LoVo (cell line): Measurements from ENCODE around the gene SNTB2.
"Not testable (repeated sequence)": the region's sequence is repeated elsewhere in the genome, so short reads cannot be mapped to it uniquely, and the experiment has no call there.

ENCODE experiments used
- DNase-seq: peaks from one replicate; pipeline ENCODE4 v3.0.0-alpha.2; 2016; ENCODE audit warnings: low spot score

The SNTB2 gene

DNA sequence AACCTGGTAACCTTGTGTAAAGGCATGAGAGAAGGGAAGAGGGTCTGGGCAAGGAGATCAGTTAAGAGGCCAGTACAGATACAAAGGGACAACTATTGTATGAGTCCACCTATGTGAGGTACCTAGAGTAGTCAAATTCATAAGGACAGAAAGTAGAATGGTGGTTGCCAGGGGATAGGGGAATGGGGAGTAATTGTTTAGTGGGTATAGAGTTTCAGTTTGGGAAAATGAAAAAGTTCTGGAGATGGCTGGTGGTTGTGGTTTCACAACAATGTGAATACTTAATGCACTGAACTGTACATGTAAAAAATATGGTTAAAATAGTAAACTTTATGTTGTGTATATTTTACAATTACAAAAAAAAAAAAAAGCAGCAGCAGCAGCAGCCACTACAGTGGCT lies 49.4 kb downstream of the SNTB2 start:
- DNase-seq, result no peak

DNA sequence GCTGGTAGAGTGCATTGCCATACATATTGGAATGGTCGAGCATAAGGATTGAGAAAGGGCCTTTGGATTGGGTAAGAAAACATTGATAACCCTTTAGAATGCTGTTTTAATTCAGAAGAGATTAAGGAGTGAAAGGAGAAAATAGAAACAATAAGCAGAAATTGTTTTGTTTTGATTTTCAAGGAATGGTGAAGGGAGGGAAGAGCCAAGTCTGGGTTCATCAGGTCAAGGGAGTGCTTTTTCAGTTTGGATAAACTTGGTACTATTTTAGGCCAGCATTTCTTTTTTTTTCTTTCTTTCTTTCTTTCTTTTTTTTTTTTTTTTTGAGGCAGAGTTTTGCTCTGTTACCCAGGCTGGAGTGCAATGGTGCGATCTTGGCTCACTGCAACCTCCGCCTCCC lies 50.3 kb downstream of the SNTB2 start:
- DNase-seq, result no peak

DNA sequence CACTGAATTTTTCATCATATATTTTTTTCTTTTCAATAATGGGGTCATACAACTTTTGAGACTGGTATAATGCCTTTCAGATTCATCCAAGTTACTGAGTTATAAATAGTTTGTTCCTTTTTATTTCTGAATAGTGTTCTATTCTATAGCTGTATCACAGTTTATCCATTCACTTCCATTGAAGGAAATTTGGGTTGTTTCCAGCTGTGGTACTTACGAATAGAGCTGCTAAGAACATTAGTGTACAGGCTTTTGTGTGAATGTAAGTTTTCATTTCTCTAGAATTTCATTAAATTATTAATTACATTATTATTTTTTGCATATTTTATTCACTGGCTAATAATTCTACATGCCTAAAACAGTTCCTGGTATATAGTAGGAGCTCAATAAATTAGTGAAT lies 52.9 kb downstream of the SNTB2 start:
- DNase-seq, result no peak

DNA sequence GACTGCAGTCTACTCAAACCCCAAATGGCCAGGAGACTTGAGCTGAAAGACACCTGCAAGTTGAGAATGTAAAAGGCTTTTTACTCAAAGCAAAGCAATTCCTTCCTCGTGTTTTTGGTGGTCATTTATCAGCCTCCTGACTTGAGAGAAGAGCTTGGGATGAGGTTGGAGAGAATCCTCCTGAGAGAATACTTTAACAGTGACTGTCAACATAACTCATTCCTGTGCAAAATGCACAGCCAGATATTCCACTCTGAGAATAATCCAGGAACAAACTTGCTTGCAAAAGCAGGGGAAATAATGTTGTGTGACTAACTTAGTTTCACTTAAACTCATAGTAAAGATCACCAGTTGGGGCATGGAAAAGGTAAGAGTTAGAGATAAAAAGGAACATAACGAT lies 53.4 kb downstream of the SNTB2 start:
- DNase-seq, result no peak

DNA sequence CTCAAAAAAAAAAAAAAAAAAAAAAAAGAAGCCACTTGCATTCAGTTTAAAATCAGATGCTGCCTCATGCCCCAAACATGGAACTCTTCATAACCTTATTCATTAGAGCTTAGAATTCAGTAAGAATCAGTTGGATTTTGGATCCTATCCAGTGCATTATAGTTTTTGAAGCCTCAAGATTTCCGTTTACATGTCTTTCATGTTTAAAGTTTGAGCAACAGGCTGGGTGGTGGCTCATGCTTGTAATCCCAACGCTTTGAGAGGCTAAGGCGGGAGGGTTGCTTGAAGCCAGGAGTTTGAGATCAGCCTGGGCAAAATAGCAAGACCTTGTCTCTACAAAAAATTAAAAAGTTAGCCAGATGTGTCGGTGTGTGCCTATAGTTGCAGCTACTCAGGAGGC lies 55.0 kb downstream of the SNTB2 start:
- no peak for DNase-seq

DNA sequence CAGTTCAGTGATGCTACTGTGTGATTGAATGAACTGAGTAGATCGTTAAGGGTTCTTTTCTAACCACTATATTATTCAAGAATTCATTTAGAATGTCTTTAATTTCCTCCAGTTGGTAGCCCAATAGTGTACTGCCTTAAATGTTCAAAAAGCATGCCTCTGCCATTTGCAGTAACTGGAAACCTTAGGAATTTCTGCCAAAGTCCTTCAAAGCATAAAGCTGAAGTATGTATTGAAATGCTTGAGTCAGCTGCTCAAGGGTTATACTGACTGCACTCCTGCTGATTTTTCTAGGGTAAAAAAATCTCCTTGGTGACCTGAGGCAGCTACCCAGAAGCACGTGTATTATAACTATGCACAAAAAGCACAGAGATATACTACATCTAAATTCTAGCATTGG lies 56.5 kb downstream of the SNTB2 start:
- DNase-seq, result no peak

DNA sequence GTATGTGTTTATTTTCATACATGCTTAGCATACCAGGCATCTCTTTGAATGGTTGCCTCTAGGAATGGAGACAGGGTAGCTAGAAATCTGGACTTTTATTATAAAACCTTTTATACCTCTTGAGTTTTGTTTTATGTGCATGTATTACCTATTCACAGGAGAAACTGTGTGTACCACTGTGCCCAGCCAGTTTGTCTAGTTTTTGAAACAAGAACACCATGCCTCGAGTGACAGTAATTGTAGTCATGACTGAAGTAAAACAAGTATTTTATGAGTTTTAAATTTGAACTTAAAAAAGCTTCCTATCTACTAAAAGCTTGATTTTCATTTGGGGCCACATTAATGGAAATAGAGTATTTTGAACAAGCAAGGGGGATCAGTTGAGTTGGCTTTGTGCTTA lies 57.4 kb downstream of the SNTB2 start:
- no peak for DNase-seq

DNA sequence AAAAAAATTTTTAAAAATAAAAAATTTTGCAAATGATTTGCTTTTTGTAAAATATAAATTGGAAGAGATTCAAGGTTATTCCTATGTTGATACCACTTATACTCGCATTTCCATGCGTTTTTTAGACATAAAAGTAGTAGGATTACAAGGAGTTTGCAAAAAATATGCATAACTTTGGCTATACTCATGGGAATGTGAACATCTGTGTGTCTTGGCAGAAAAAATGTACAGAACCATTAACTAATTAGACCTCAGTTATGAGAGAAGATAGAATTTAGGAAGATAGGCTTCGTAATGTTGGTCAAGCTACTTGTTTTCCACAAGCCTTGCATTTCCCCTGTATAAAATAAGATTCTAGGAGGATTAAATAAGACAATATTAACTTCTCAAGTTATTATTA lies 63.1 kb downstream of the SNTB2 start:
- DNase-seq, result no peak

DNA sequence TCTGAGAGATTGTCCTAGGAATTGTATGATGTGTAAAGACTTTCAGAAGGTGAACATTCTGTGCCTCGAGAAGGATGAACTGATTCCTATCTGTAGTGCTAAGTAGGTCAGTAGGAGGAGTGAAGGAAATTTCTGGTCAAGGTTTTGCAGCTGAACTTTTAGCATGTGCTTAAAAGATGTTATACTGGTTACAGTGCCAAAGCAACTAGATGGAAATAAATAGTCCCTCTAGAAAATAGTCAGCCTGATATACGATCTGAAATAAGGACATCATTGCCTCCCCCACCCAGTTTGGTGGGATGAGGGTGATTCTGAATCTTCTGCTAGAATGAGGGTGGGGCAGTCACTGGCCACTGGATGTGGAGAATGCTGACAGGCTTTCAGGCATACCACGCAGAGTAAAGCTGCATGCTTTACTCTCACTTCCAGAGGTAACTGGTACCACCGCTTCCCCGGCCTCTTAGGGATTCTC lies 66.9 kb downstream of the SNTB2 start:
- DNase-seq, result no peak

DNA sequence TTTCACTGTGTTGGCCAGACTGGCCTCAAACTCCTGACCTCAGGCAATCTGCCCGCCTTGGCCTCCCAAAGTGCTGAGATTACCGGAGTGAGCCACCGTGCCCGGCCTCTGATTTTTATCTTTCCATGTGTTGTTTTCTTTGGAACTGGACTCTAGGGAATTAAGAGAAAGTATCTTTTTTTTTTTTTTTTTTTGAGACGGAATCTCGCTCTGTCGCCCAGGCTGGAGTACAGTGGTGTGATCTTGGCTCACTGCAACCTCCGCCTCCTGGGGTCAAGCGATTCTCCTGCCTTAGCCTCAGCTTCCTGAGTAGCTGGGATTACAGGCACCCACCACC lies 72.4 kb downstream of the SNTB2 start:
- not testable (repeated sequence) for DNase-seq

DNA sequence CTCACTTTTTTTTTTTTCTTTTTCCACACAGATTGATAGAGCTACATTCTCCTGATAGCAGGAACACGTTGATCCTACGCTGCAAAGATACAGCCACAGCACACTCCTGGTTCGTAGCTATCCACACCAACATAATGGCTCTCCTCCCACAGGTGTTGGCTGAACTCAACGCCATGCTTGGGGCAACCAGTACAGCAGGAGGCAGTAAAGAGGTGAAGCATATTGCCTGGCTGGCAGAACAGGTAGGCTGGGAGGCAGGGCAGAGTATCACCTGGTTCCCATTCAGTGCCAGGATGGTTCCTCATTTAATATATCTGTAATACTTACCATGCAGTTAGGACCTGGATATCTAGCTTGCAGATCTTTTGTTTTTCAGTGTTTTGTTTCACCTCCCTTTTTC lies 73.1 kb downstream of the SNTB2 start:
- no peak for DNase-seq

DNA sequence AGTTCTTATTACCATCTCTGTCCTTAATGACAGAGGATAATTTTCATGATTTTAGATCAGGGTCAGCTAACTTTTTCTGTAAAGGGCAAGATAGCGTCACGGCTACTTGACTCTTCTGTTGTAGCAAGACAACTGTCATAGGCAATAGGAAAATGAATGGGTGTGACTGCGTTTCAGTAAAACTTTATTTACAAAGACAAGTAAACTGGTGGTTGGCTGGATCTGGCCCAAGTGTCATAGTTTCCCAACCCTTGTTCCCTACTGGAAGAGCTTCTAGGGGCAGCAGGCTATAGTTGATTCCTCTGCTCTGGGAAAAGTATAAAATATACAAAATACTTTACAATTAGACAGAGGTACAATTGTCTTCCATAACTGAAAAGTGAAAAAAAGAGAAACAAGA lies 73.5 kb downstream of the SNTB2 start:
- no peak for DNase-seq

DNA sequence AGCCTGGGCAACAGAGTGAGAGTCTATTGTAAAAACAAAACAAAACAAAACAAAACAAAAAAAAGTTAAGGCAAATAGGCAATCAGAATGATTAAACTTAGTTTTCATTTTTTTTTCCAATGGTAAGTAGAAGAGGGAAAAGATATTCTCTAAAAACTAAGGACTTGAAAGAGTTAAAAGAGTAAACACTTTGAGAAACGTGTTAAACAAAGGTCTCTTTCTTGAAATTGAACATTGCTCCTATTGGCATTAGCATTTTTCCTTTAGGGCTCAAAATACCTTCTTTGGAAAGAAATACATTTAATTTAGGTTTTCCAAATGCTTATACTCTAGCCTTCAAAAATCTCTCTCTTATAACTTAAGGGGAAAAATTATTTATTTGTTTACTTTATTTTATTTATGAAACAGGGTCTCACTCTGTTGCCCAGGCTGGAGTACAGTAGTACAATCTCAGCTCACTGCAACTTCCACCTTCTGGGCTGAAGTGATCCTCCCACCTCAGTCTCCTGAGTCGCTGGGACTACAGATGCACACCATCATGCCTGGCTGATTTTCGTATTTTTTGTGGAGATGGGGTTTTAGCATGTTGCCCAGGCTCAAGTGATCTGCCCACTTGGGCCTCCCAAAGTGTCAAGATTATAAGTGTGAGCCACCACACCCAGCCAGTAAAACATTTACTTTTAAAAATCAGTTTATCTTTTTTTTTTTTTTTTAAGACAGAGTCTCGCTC lies 79.5 kb downstream of the SNTB2 start:
- DNase-seq, result no peak

DNA sequence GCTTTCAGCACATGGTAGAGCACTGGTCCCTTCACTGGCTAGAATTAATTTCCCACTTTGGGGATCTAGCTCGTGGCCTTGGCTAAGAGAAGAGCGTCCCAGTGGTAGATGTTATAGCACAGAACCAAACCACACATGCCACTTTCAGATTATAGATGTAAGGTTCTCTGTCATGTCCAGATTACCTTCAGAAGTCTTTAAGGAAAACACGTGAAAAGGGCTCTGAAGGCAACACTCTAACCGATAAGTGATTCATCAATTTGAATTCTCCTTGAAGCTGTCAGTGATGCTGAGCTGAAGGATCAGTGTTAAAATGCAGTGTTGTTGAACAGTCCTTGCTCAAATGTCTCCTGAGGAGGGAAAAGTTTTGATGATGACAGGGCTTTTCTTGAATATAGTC lies 80.7 kb downstream of the SNTB2 start:
- no peak for DNase-seq

DNA sequence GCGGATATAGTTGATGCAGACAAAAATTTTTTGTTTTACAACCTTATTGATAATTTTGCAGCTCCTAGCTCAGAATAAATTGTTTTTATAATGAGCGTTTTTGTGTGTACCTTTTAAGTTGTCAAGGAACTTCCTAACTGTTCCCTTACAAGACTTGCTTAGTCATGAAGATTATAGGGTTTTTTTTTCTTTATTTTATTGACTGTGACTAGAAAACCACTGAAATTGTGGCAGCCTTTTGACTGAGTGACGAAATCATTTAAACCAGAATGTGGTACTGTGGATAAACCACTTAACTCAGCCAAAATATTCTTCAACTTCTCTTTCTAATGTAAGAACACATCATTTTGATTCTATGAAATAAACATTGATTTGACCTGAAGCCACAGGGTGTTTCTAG lies 83.4 kb downstream of the SNTB2 start:
- no peak for DNase-seq

DNA sequence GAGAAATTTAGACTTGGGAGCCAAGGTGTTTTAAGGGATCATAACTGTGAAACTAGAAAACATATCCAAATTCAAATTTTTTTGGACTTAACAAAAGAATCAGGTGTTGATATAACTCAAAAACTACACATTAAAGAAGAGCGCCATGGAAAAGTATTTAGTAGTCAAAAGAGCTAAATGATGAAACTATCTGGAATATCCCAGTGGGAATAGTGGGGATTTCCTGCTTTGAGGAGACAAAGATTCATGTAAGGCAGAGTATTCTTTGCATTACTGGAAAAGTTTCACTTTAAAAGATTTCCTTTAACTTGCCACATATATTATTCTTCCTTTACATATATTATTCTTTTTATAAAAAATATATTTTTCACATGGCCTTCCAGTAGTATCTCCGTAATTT lies 83.9 kb downstream of the SNTB2 start:
- no peak for DNase-seq

DNA sequence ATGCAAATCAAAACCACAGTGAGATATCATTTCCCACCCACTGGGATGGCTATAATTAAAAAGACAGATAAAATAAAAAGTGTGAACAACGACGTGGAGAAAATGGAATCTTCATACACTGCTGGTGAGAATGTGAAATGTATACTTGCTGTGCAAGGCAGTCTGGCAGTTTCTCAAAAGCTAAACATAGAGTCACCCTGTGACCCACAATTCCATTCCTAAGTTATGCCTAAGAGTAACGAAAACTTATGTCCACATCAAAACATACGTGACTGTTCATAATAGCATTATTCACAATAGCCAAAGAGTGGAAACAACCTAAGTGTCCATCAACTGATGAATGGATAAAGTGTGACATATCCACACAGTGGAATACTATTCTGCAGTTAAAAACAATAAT lies 86.0 kb downstream of the SNTB2 start:
- no peak for DNase-seq

DNA sequence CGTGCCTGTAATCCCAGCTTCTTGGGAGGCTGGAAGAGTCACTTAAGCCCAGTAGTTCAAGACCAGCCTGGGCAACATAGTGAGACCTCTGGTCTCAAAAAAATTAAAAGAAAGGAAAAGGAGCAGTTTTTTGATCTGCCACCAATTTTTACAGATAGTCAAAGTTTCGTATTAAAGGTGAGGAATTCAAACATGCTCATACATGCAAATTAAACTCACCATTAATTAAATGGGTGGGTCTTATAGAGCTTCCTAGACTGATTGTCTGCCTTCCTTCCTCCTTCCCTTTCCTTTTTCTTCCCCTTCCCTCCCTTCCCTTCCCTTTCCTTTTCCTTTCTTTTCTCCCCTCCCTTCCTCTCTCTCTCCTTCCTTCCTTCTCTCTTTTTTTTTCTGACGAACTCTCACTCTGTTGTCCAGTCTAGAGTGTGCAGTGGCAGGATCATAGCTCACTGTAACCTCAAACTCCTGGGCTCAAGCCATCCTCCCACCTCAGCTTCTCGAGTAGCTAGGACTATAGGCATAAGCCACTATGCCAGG lies 87.8 kb downstream of the SNTB2 start:
- DNase-seq, result no peak

DNA sequence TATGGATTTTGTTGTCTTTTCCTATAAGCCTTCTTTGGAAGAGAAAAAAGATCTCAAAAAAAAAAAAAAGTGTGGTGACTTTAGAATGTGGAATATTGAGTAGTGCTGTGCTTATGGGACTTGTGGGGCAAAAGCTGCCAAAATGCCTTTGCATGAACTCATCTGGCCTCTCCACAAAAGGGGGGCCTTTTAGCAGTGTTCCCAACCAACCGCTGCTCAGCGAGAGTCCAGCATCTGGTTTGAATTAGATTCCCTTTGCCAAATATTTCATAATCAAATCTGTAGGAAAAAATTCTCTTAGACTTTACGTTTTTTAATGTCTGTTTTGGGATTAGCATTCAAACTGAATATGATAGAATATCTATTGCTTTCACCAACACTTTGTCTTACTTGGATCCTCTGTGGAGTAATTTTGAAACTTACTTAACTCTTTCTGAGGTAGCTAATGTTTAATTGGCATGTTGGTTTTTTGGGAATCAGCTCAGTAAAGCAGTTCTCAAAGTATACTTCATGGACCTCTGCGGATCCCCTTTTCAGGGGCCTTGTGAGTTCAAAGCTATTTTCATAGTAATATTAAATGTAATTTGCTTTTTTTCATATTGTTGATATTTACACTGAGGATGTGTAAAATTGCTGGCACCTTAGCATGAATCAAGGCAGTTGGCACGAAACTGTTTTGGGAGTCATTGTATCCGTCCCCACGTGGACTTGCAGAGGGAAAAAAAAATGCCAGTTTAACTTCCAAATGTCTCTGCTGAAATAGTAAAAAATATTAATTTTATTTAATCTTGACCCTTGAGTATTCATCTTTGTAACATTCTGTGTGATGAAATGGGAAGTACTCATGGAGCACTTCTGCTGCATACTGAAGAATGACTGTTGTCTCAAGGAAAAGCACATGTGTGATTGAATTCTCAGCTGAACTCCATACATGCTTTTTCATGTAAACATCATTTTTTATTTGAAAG lies 89.5 kb downstream of the SNTB2 start:
- DNase-seq, result no peak

DNA sequence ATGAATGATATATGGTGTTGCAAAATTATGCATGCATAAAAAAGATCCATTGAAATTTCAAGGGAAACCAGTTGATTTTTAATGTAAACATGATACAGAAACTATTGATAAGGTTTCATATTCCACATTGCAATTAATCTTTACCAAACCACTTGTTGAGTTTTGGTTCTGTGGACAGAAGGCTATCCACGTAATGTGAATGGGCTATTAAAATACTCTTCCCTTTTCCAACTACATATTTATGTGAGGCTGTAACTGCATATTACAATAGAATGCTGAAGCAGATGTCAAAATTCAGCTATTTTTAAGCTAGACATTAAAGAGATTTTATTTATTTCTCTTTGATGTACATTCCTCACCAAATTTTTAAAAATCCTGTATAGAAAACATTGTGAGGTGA lies 90.4 kb downstream of the SNTB2 start:
- DNase-seq, result no peak

DNA sequence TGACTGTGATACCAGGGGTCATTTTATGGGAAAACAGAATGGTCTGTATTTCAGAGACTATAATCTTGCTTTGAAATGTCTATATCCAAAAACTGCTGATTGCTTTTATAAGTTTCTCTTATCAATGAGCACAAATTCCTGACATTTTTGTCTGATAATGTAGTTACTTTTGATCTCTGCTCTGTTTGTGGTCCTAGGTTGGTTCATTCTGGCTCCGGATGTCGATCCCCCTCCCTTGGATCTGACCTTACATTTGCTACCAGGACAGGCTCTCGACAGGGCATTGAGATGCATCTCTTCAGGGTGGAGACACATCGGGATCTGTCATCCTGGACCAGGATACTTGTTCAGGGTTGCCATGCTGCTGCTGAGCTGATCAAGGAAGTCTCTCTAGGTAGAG lies 96.9 kb downstream of the SNTB2 start:
- no peak for DNase-seq

DNA sequence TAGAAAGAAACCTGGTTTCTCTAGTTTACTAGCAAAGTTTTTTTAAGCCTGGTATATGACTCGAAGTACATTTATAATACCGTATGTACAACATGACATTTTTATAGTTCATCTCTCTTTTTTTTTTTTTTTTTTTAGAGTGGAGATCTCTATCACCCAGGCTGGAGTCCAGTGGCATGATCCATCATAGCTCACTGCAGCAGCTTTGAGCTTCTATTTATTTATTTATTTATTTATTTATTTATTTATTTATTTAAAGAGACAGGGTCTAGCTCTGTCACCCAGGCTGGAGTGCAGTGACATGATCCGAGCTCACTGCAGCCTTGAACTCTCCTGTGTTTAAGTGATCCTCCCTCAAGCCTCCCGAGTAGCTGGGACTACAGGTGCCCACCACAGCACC lies 98.3 kb downstream of the SNTB2 start:
- DNase-seq, result no peak
